ENCODE data around the gene RLBP1. TPM values are rescaled to one million over a fixed set of nuclear protein-coding genes. Genes with fewer than 3 reads are reported as not detected.

Gene RLBP1
- total RNA-seq, 4 donors from 2014 or later, result not detected

DNA sequence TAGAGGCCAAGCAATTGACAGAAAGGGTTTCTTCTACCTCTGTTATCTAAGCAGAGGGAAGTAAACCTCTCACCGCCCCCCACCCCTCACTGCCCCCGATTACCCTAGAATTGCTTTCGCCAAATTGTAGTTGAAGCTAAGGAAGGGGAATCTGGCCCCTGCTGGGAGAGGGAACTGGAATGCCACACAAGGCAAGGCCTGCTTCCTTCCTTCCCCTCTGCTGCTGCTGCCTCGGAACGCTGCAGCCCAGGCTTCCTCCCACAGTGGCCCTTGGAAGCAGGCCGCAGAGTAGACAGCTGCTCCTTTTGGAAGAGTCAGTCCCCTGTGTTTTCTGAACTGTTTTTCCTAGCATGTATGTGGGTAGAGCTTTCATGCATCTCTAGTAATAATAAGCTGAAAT lies 21.6 kb downstream of the RLBP1 start:
- intact Hi-C loops (cut with DNase I; ENCODE audit: low total_unique reads), result no loop called here
- no peak overlapping the region for H3K4me3 ChIP-seq
- in situ Hi-C loops (cut with MboI; ENCODE audit: low pct_ligation_motif_present in 1 of 4, low pct_unique_long_range_greater_than_20kb in 1 of 4, low sequenced_read_pairs in 3 of 4), result loop anchor here in 3 of 4 donors (25.0 kb wide), 3 partner anchors 137 to 287 kb away; partner anchors contain the start of gene MFGE8 (in 1 of the 3)
- WGBS, 2 donors (ENCODE audit: low coverage in 1 of 2), result 29 to 73% methylated on average over 2 to 6 of the region's 6 CpGs
- peaks cover 0 to 9% (median 1%) of the 10 kb centered on the region in 4 donors for H3K36me3 ChIP-seq
- TF ChIP-seq EP300 (IDR thresholded peaks at IDR 0.05; ENCODE audit: low read depth), result no peak
- DNase-seq, result no peak
- peaks cover 5 to 15% (median 11%) of the 10 kb centered on the region in 4 donors for H3K4me1 ChIP-seq
- peak overlapping the region in 3 of 4 donors; percentile 22 to 38 (median 26) for H3K27ac ChIP-seq
- H3K27me3 ChIP-seq, result no peaks in the 10 kb centered on the region
- no peaks in the 10 kb centered on the region for H3K9me3 ChIP-seq

- intact Hi-C loops (cut with DNase I; ENCODE audit: low total_unique reads), result no loop called here
- no peak for TF ChIP-seq POLR2AphosphoS5 (IDR thresholded peaks at IDR 0.05)
- TF ChIP-seq POLR2A (IDR thresholded peaks at IDR 0.05), result no peak
- TF ChIP-seq EP300 (IDR thresholded peaks at IDR 0.05; ENCODE audit: low read depth), result no peak
- TF ChIP-seq CTCF (IDR thresholded peaks at IDR 0.05), result no peak
- H3K27me3 ChIP-seq, result no peaks in the 10 kb centered on the region
- H3K4me3 ChIP-seq, result no peak overlapping the region
- H3K4me1 ChIP-seq, result peaks cover 5 to 15% (median 11%) of the 10 kb centered on the region in 4 donors
- no peaks in the 10 kb centered on the region for H3K9me3 ChIP-seq
- 71 to 91% methylated on average over 1 to 3 of the region's 3 CpGs for WGBS, 2 donors (ENCODE audit: low coverage in 1 of 2)
- no peak for DNase-seq
- H3K36me3 ChIP-seq, result peaks cover 0 to 14% (median 5%) of the 10 kb centered on the region in 4 donors
- peak overlapping the region in 2 of 4 donors; percentile 26 to 52 for H3K27ac ChIP-seq
- in situ Hi-C loops (cut with MboI; ENCODE audit: low pct_ligation_motif_present in 1 of 4, low pct_unique_long_range_greater_than_20kb in 1 of 4, low sequenced_read_pairs in 3 of 4), result loop anchor here in 2 of 4 donors (25.0 kb wide), 2 partner anchors 137 to 287 kb away; partner anchors contain the start of gene MFGE8 (in 1 of the 2)
Observed at GRCh38 chr15:89198934-89199333, 22.4 kb downstream of the RLBP1 start.

DNA sequence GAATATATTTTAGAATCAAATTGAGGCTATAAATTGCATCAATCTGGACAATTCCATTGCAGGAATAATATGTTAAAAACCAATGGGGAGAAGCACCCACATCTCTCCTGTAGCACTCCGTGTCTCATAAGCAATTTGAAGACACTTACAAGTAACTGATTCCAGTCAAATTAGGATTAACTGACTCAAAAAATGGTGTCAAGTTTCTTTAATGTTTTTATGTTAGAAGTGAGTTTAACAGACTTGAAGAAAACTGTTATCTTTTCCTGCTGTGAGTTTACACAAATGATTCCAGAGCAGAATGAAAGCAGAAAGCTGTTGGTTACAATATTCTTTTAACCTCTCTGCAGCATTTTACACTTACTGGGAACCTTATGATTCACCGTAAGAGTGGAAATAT lies 23.2 kb downstream of the RLBP1 start:
- H3K36me3 ChIP-seq, result peaks cover 0 to 21% (median 6%) of the 10 kb centered on the region in 4 donors
- in situ Hi-C loops (cut with MboI; ENCODE audit: low pct_ligation_motif_present in 1 of 4, low pct_unique_long_range_greater_than_20kb in 1 of 4, low sequenced_read_pairs in 3 of 4) (loop anchor here in 2 of 4 donors (25.0 kb wide), 2 partner anchors 136 to 286 kb away; partner anchors contain the start of gene MFGE8 (in 1 of the 2)), intact Hi-C loops (cut with DNase I; ENCODE audit: low total_unique reads) (no loop called here)
- H3K4me1 ChIP-seq, result peaks cover 5 to 15% (median 11%) of the 10 kb centered on the region in 4 donors
- no peaks in the 10 kb centered on the region for H3K27me3 ChIP-seq
- H3K9me3 ChIP-seq, result no peaks in the 10 kb centered on the region
- WGBS, 2 donors (ENCODE audit: low coverage in 1 of 2), result 67 to 79% methylated on average over 1 to 2 of the region's 2 CpGs
- no peak for DNase-seq
- no peak for TF ChIP-seq POLR2AphosphoS5 (IDR thresholded peaks at IDR 0.05)
- TF ChIP-seq EP300 (IDR thresholded peaks at IDR 0.05; ENCODE audit: low read depth), result no peak
- no peak for TF ChIP-seq CTCF (IDR thresholded peaks at IDR 0.05)
- TF ChIP-seq POLR2A (IDR thresholded peaks at IDR 0.05), result no peak
- no peak overlapping the region for H3K4me3 ChIP-seq
- H3K27ac ChIP-seq, result peak overlapping the region in 2 of 4 donors; percentile 40 to 52

DNA sequence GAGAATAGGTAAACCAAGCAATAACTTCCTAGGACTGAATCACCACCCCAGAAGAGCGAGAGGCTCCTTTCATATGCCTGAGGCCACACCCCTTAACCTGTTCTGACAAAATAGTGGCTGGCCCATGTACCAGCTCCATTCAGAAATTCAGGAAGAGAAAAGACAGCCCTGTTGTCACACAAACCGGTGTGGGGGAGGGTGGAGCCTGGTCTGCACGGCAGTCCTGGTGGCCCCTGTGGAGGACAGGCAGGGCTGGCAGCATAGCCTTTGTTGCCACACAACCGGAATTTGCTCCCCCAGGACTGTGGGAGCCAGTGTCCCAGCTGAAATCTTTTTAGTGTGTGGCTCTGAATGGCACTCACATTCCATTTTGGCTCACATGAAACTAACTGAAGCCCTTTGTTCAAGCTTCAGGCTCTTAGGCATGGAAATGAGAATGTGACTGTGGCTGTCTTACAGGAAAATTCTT lies 23.8 kb downstream of the RLBP1 start:
- TF ChIP-seq CTCF (IDR thresholded peaks at IDR 0.05), result no peak
- TF ChIP-seq EP300 (IDR thresholded peaks at IDR 0.05; ENCODE audit: low read depth), result no peak
- no peak for TF ChIP-seq POLR2AphosphoS5 (IDR thresholded peaks at IDR 0.05)
- no peak for TF ChIP-seq POLR2A (IDR thresholded peaks at IDR 0.05)
- Histone ChIP-seq H3K4me1 (peaks cover 5 to 15% (median 11%) of the 10 kb centered on the region in 4 donors), H3K9me3 (no peaks in the 10 kb centered on the region), H3K27ac (peak overlapping the region; percentile 6 to 49 (median 37)), H3K36me3 (peaks cover 0 to 27% (median 7%) of the 10 kb centered on the region in 4 donors), H3K27me3 (no peaks in the 10 kb centered on the region), H3K4me3 (no peak overlapping the region)
- WGBS, 2 donors (ENCODE audit: low coverage in 1 of 2), result 39 to 46% methylated on average over 2 to 4 of the region's 4 CpGs
- intact Hi-C loops (cut with DNase I; ENCODE audit: low total_unique reads) (no loop called here), in situ Hi-C loops (cut with MboI; ENCODE audit: low pct_ligation_motif_present in 1 of 4, low pct_unique_long_range_greater_than_20kb in 1 of 4, low sequenced_read_pairs in 3 of 4) (loop anchor here in 2 of 4 donors (25.0 kb wide), 2 partner anchors 135 to 285 kb away; partner anchors contain the start of gene MFGE8 (in 1 of the 2))
- peak; percentile 41 for DNase-seq

Data from transverse colon (tissue), 4 donors.